ENCODE data around the gene RPL13. TPM values are rescaled to one million over a fixed set of nuclear protein-coding genes. Genes with fewer than 3 reads are reported as not detected.

The RPL13 gene
- total RNA-seq, 1 experiment from 2014 or later: 2,846 TPM

- Histone ChIP-seq H3K4me3 (ENCODE audit: low read depth, low read length) (no peak overlapping the region), H3K4me1 (no peaks in the 10 kb centered on the region), H3K27me3 (replicated peaks; ENCODE audit: control insufficient read depth, insufficient read depth, low read length) (no peaks in the 10 kb centered on the region), H3K9me3 (no peaks in the 10 kb centered on the region), H3K36me3 (ENCODE audit: control insufficient read depth, insufficient read depth, low read length) (no peaks in the 10 kb centered on the region)
- no peak overlapping the region for H3K27ac Mint-ChIP-seq (ENCODE audit: unreplicated experiment)
- no peak overlapping the region for H3K4me3 Mint-ChIP-seq (ENCODE audit: unreplicated experiment)
- no TSS peak for BruUV-seq (replicated peaks)
- no peak for DNase-seq
- intact Hi-C loops (cut with micrococcal nuclease; ENCODE audit: unreplicated experiment): no loop called here
- CTCF ChIA-PET: no interaction called here
- H3K9me3 Mint-ChIP-seq (ENCODE audit: unreplicated experiment): no peaks in the 10 kb centered on the region
- TF ChIP-seq, protein P1, sequence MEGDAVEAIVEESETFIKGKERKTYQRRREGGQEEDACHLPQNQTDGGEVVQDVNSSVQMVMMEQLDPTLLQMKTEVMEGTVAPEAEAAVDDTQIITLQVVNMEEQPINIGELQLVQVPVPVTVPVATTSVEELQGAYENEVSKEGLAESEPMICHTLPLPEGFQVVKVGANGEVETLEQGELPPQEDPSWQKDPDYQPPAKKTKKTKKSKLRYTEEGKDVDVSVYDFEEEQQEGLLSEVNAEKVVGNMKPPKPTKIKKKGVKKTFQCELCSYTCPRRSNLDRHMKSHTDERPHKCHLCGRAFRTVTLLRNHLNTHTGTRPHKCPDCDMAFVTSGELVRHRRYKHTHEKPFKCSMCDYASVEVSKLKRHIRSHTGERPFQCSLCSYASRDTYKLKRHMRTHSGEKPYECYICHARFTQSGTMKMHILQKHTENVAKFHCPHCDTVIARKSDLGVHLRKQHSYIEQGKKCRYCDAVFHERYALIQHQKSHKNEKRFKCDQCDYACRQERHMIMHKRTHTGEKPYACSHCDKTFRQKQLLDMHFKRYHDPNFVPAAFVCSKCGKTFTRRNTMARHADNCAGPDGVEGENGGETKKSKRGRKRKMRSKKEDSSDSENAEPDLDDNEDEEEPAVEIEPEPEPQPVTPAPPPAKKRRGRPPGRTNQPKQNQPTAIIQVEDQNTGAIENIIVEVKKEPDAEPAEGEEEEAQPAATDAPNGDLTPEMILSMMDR (IDR thresholded peaks at IDR 0.05; ENCODE audit: insufficient read depth in 1 of 2, low read depth in 1 of 2, low read length in 1 of 2, severe bottlenecking in 1 of 2, unreplicated experiment in 1 of 2): no peak
- no peaks in the 10 kb centered on the region for H3K27me3 Mint-ChIP-seq (ENCODE audit: insufficient read depth, unreplicated experiment)
- H3K4me1 Mint-ChIP-seq (ENCODE audit: low read depth, unreplicated experiment): no peaks in the 10 kb centered on the region
- peaks cover 17% of the 10 kb centered on the region for H3K36me3 Mint-ChIP-seq (ENCODE audit: insufficient read depth, unreplicated experiment)
- POLR2A ChIA-PET: interaction anchor here (0.8 kb wide), 1 partner anchor 36 kb away, joined by 6 read pairs; no protein-coding TSS in a partner anchor
These were observed 39.9 kb downstream of the RPL13 start for GRCh38 chr16:89600427-89600826.

- POLR2A ChIA-PET: interaction anchor here (0.7 to 0.8 kb wide), 2 partner anchors 37 to 203 kb away, joined by 3 to 6 read pairs; no protein-coding TSS in a partner anchor
- Mint-ChIP-seq H3K9me3 (ENCODE audit: unreplicated experiment) (no peaks in the 10 kb centered on the region), H3K36me3 (ENCODE audit: insufficient read depth, unreplicated experiment) (peaks cover 12% of the 10 kb centered on the region), H3K4me1 (ENCODE audit: low read depth, unreplicated experiment) (no peaks in the 10 kb centered on the region), H3K27ac (ENCODE audit: unreplicated experiment) (no peak overlapping the region), H3K27me3 (ENCODE audit: insufficient read depth, unreplicated experiment) (no peaks in the 10 kb centered on the region), H3K4me3 (ENCODE audit: unreplicated experiment) (no peak overlapping the region)
- Histone ChIP-seq H3K36me3 (ENCODE audit: control insufficient read depth, insufficient read depth, low read length) (no peaks in the 10 kb centered on the region), H3K27me3 (replicated peaks; ENCODE audit: control insufficient read depth, insufficient read depth, low read length) (no peaks in the 10 kb centered on the region), H3K4me1 (no peaks in the 10 kb centered on the region), H3K4me3 (ENCODE audit: low read depth, low read length) (no peak overlapping the region), H3K9me3 (no peaks in the 10 kb centered on the region)
- no peak for DNase-seq
- BruUV-seq (replicated peaks): no TSS peak
- intact Hi-C loops (cut with micrococcal nuclease; ENCODE audit: unreplicated experiment): no loop called here
- TF ChIP-seq, protein P1 (IDR thresholded peaks at IDR 0.05; ENCODE audit: insufficient read depth in 1 of 2, low read depth in 1 of 2, low read length in 1 of 2, severe bottlenecking in 1 of 2, unreplicated experiment in 1 of 2): no peak
- CTCF ChIA-PET: no interaction called here
These were observed 40.5 kb downstream of the RPL13 start for GRCh38 chr16:89600956-89601355.

DNA sequence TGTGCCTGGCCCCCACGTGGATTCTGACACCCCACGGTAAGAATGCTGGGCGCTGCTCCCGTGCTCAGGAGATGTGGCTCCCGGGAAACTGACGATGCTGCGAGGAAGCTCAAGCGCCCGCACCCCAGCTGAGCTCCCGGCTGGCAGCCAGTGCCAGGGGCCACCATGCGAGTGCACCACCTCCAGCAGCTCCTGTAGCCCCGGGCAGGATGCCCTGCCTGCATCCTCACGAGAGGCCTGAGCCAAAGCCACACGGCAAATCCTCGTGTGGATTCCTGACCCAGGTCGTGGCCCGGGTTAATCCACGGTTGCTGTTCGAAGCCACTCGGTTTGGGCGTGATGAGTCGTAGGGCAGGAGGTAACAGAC is 41.4 kb downstream of the RPL13 start:
- no peak for DNase-seq
- no peaks in the 10 kb centered on the region for H3K9me3 ChIP-seq
- POLR2A ChIA-PET: interaction anchor here (0.7 kb wide), 1 partner anchor 184 kb away, joined by 3 read pairs; no protein-coding TSS in a partner anchor
- BruUV-seq (replicated peaks): no TSS peak
- Mint-ChIP-seq H3K36me3 (ENCODE audit: insufficient read depth, unreplicated experiment) (peaks cover 12% of the 10 kb centered on the region), H3K9me3 (ENCODE audit: unreplicated experiment) (no peaks in the 10 kb centered on the region), H3K4me3 (ENCODE audit: unreplicated experiment) (no peak overlapping the region), H3K27ac (ENCODE audit: unreplicated experiment) (no peak overlapping the region), H3K27me3 (ENCODE audit: insufficient read depth, unreplicated experiment) (no peaks in the 10 kb centered on the region), H3K4me1 (ENCODE audit: low read depth, unreplicated experiment) (no peaks in the 10 kb centered on the region)
- no peak overlapping the region for H3K4me3 ChIP-seq (ENCODE audit: low read depth, low read length)
- CTCF ChIA-PET: no interaction called here
- H3K4me1 ChIP-seq: no peaks in the 10 kb centered on the region
- no peaks in the 10 kb centered on the region for H3K27me3 ChIP-seq (replicated peaks; ENCODE audit: control insufficient read depth, insufficient read depth, low read length)
- intact Hi-C loops (cut with micrococcal nuclease; ENCODE audit: unreplicated experiment): no loop called here
- TF ChIP-seq, protein P1 (IDR thresholded peaks at IDR 0.05; ENCODE audit: insufficient read depth in 1 of 2, low read depth in 1 of 2, low read length in 1 of 2, severe bottlenecking in 1 of 2, unreplicated experiment in 1 of 2): no peak
- H3K36me3 ChIP-seq (ENCODE audit: control insufficient read depth, insufficient read depth, low read length): no peaks in the 10 kb centered on the region
